ENCODE data around the gene CENPH.

DNA sequence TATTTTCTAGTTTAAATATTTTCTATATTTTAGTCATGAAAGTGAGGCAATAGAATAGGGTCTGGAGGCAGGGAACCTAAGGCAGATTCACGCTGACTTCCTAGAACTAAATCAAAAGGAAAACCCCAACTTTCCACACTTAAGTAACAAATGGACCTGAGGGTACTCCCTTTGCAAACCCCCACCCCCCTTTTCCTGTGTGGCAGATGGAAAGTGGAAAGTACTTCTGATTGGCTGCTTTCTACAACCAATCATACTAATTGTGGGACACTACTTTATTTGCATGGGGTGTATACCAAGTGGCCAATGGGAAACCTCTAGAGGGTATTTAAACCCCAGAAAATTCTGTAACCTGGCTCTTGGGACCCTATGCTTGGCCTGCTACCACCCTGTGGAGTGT, 4.8 kb upstream of the CENPH start:
- TF ChIP-seq, protein P1, sequence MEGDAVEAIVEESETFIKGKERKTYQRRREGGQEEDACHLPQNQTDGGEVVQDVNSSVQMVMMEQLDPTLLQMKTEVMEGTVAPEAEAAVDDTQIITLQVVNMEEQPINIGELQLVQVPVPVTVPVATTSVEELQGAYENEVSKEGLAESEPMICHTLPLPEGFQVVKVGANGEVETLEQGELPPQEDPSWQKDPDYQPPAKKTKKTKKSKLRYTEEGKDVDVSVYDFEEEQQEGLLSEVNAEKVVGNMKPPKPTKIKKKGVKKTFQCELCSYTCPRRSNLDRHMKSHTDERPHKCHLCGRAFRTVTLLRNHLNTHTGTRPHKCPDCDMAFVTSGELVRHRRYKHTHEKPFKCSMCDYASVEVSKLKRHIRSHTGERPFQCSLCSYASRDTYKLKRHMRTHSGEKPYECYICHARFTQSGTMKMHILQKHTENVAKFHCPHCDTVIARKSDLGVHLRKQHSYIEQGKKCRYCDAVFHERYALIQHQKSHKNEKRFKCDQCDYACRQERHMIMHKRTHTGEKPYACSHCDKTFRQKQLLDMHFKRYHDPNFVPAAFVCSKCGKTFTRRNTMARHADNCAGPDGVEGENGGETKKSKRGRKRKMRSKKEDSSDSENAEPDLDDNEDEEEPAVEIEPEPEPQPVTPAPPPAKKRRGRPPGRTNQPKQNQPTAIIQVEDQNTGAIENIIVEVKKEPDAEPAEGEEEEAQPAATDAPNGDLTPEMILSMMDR (IDR thresholded peaks at IDR 0.05), result no peak
- TF ChIP-seq POLR2A (IDR thresholded peaks at IDR 0.05), result no peak

All from thyroid gland (tissue), 4 donors.